GM12875 (cell line): ENCODE results near the gene PIGC.

ENCODE experiments used
- H3K4me3 ChIP-seq: one replicate; pipeline ENCODE4 v1.5.1; 2011; ENCODE audit warnings: low read depth, low read length, control low read depth
- CTCF ChIP-seq: IDR thresholded peaks from 2 replicates; pipeline ENCODE4 v1.5.1; 2011; ENCODE audit warnings: low read depth, mild to moderate bottlenecking, control low read depth, inconsistent platforms, low read length, moderate library complexity, borderline replicate concordance; ENCODE audit not compliant: insufficient read depth

PIGC gene

DNA sequence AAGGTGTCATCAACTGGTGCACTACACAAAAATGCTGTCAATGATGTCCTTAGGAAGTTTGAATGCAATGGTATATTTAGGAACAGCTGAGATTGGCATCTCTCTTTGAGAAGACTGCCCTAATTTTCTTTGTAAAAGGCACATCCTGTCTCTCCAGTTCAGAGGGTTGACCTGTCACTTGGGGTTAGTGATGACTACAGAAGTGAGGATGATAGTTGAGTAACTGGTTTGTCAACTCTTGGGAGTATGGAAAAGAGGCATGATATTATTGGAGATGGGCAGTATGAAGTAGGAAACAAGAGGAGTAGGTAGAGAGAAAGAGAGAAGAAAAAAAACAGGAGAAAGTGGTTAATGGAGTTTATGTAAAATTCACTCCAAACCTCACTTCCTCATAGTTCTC, 40.4 kb upstream of the PIGC start:
- no peak for TF ChIP-seq CTCF
- H3K4me3 ChIP-seq, result no peak overlapping the region

- H3K4me3 ChIP-seq, result no peak overlapping the region
- no peak for TF ChIP-seq CTCF
Measured at GRCh38 chr1:172483448-172483847, 39.6 kb upstream of the PIGC start.

DNA sequence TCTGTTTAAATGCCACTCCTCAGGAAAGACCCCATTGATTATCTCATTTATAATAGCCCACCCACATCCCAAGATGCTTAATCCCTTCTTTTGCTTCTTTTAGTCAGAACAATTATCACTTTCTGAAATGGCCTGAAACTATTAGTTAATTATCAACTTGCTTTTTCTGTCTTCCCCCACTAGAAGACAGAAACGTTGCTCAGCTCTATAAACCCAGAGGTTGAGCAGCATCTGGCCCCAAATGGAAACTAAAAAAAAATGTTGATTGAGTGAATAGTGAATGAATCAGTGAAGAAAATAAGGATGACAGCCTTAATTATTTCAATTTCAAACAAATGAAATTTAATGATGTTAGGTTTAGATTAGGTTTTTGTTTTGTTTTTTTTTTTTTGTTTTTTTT, 38.2 kb upstream of the PIGC start:
- H3K4me3 ChIP-seq, result no peak overlapping the region
- TF ChIP-seq CTCF, result no peak

DNA sequence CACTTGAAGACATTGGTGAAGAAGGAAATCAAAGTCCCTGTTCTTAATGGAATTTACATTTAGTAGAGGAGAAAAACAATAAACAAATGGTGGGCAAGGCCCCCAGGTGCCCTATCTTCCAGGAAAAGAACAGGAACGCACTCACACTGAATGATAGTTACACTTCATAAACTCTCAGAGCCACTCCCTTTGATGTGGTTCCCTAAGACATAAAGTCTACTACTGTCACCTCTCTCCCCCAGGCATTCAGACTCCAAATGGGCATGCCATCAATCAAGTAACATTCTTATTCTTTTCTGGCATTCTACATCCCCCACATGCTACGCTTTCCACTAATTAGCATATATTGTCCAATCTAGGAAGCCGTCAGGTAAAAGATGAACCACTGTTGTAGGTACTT, 36.6 kb upstream of the PIGC start:
- H3K4me3 ChIP-seq, result no peak overlapping the region
- TF ChIP-seq CTCF, result no peak

GRCh38 chr1:172478485-172478884, 34.6 kb upstream of the PIGC start:
- TF ChIP-seq CTCF, result no peak
- no peak overlapping the region for H3K4me3 ChIP-seq

DNA sequence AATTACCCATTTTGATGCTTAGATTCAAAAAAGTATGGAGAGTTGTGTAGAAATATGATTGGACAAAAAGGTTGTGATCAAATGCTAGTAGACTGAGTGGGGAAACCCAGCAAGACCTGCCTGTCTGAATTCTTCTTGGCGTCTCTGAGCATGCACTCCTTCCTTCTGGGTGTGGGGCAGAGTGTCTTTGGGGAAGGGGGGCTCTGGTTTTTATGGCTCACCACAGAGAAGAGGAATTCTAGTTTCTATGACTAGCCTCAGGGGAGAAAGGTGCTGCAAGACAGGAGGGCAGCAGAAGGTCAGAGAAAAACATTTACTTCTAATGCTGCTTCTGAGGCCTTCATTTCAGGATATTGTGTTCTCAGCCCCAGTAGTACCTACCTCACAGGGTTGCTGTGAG, 33.9 kb upstream of the PIGC start:
- no peak for TF ChIP-seq CTCF

DNA sequence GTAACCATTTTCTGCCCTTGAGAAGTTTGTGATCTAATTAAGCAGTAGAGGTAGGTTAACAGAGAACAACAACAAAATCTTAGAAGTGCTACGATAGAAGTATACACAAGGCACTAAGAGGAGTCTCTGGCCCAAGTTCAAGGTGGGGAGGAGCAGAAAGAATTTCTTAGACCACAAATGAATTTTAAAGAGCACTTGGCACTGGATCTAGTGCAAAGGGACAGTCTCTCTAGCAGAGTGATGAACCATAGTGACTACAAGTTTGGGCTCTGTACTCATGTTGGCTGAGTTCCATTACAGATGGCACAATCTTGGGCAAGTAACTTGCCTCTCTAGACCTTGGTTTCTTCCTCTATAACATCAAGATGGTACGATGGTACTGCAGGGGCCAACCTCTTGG, 33.3 kb upstream of the PIGC start:
- no peak for TF ChIP-seq CTCF
- H3K4me3 ChIP-seq, result no peak overlapping the region

More for the DNA sequence above, 33.9 kb upstream of the PIGC start:
- H3K4me3 ChIP-seq, result no peak overlapping the region
